Measurements from ENCODE around the gene MAGI2.

GRCh38 chr7:78752554-78752953 lies 700.9 kb downstream of the MAGI2 start:
- no peak for TF ChIP-seq CTCF (IDR thresholded peaks at IDR 0.05; ENCODE audit: low read depth, low read length, poor library complexity, severe bottlenecking)
- no peak for TF ChIP-seq EZH2phosphoT487 (IDR thresholded peaks at IDR 0.05; ENCODE audit: borderline replicate concordance, low read length)
